NCI-H1105 treated with DMSO at 0.1 percent for 48 hours (cell line): ENCODE measurements around the gene IFNA6.
A peak's percentile ranks its signal among the peaks of the same experiment; 100 is the strongest.

Experiments
- DNase-seq: peaks from one replicate; lab custom pipeline; 2025; lab: John Stamatoyannopoulos, UW

The IFNA6 gene

GRCh38 chr9:21331676-21332402, 18.8 kb downstream of the IFNA6 start:
- DNase-seq = no peak

GRCh38 chr9:21326526-21327139, 24.1 kb downstream of the IFNA6 start:
- DNase-seq = peak; percentile 53

GRCh38 chr9:21324047-21324446, 26.6 kb downstream of the IFNA6 start:
- no peak for DNase-seq

GRCh38 chr9:21322911-21323461, 27.7 kb downstream of the IFNA6 start:
- DNase-seq = no peak

GRCh38 chr9:21320465-21320864, 30.2 kb downstream of the IFNA6 start:
- DNase-seq = no peak

GRCh38 chr9:21317956-21318923, 32.4 kb downstream of the IFNA6 start:
- peak; percentile 31 for DNase-seq

- DNase-seq = no peak
These were observed 33.8 kb downstream of the IFNA6 start for GRCh38 chr9:21316860-21317259.

GRCh38 chr9:21316032-21316842, 34.5 kb downstream of the IFNA6 start:
- DNase-seq = no peak

- DNase-seq = no peak
These were observed 36.5 kb downstream of the IFNA6 start for GRCh38 chr9:21314152-21314551.

GRCh38 chr9:21311889-21312288, 38.8 kb downstream of the IFNA6 start:
- no peak for DNase-seq

- DNase-seq = no peak
These were observed 45.5 kb downstream of the IFNA6 start, which contains the start of gene IFNA5 for GRCh38 chr9:21305213-21305612. Gene IFNA5 (minus strand): TSS chr9:21305313. CDS start chr9:21305256, 57 bp downstream.
